Smooth muscle cell of the brain vasculature (primary cell): ENCODE measurements around the gene COL19A1.

Experiments
- DNase-seq: peaks from one replicate; pipeline ENCODE4 v3.0.0-alpha.2; 2012; ENCODE audit warnings: low read depth, low spot score

Gene COL19A1

DNA sequence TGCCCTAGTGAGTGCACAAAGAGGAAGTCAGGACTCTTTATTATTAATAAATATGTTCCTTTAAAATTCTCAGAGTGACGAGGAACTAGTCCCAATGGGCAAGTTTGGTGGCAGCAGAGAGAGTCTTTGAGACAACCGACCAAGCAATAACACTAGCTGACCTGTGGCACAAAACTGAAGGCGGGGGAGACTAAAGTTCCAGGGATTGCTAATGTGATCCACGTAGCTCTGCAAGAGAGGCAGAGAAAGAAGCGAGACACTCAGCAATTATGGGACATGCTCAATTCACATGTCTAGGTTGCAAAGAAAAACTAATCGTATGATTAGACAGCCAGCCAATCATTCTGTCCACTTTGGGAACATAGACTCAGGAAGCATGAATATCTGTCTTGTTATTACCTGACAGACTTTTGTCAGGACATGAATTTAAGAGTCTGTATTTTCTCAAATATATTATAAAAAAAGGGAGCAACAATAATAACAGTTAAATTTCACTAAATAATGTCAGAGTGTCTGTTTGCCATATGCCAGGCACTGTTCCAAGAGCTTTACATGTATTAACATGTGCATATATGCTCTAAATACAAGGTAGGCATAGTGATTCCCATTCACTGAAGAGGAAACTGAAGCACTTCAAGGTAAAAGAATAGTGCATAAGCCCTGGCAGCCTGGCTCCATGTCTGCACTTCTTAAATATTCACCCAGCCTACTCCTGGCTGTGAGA, 355.5 kb downstream of the COL19A1 start:
- no peak for DNase-seq

- no peak for DNase-seq
These were observed 356.0 kb downstream of the COL19A1 start for GRCh38 chr6:70222439-70222749.

DNA sequence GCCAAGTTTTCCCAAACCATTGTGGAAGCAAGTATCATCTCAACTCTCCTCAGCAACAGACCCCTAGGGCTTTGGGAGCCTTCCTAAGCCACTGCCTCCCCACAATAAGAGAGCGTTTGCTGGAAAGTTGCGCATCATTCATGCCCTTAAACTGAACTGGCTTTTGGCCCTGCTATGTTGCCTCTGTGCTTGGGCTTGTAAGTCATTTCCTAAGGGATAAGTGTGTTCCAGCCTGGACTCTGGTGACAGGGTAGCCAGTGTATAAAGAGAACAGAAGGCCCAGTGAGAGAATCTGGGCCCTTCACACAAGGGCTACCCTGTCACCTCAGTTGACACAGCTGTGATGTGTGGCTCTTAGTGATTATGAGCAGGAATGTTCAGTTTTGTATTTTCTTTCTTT, 358.7 kb downstream of the COL19A1 start:
- no peak for DNase-seq

DNA sequence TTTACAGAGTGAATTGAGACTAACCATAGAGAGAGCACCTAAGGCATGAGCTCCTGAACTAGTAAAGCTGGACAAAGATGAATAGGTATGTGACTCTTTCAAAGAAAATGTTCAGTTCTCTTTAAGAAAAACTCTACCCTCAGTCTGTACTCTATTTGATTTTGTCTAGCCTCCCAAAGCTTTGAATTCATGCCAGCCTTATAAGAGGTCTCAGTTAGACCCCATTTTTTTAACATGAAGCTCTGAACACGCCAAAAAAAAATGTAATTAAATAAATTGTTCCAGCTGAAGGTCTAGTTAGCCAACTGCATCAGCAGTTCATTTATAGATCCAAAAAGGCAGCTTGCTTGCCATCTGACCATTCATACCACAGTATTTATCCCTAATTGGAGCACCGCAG, 365.0 kb downstream of the COL19A1 start:
- no peak for DNase-seq

GRCh38 chr6:70234561-70235236, 368.3 kb downstream of the COL19A1 start:
- DNase-seq = no peak

- no peak for DNase-seq
These were observed 370.0 kb downstream of the COL19A1 start for GRCh38 chr6:70236343-70236742.

DNA sequence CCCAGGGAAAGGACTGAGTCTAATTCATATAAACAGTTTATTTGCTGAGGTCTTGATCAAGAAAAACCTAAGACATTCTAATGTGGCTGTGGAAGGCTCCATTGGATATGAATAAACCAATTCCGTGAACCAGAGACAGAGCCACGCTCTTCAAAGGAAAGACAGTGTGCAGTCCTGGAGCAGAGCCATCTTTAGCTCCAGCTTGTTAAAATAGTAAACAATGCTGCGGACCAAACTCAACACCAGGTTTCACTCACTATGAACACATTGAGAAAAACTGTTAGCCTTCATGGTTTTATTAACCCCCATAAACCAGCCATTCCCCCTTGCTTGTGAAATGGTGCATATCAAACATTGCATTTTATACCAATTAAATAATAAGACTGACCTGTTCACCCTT, 374.7 kb downstream of the COL19A1 start:
- DNase-seq = no peak

GRCh38 chr6:70241991-70242420, 375.6 kb downstream of the COL19A1 start:
- no peak for DNase-seq

- no peak for DNase-seq
These were observed 379.8 kb downstream of the COL19A1 start for GRCh38 chr6:70246118-70246517.

DNA sequence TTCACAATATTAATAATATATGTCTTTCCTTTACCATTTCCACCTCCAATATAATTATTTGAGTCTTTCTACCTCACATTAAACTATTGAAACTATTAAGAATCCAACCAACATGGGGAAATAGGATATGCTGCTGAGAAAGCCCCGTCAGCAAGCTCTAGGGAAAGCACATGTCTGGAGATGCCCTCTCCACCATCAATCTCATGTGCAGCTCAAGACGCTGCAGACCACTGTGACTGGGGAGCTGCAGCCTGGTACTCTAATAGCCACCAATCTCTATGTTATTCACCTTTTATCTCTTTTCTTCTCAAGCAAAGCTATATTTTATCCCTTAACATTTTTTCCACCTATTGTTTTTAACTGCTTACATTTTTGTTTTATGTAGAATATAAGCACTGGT, 386.2 kb downstream of the COL19A1 start:
- no peak for DNase-seq

GRCh38 chr6:70253923-70254322, 387.6 kb downstream of the COL19A1 start:
- no peak for DNase-seq

DNA sequence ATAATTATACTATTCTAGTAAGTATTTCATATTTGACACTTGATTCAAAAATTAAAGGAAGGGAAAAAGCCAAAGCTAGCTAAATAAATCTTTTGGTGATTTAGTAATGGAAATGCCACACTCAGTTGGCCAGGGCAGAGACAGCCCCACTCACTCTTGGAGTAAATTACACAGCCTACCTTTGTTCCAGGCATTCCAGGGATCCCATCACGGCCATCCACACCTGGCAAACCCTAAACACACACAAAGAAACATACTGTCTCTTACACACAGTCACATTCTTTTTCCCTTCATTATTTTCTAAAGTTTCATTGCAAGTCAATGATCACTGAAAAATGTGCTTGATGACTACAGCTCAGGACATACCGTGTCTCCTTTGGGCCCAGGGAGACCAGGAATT, 388.4 kb downstream of the COL19A1 start:
- no peak for DNase-seq

- DNase-seq = no peak
These were observed 391.5 kb downstream of the COL19A1 start for GRCh38 chr6:70257768-70258273.

DNA sequence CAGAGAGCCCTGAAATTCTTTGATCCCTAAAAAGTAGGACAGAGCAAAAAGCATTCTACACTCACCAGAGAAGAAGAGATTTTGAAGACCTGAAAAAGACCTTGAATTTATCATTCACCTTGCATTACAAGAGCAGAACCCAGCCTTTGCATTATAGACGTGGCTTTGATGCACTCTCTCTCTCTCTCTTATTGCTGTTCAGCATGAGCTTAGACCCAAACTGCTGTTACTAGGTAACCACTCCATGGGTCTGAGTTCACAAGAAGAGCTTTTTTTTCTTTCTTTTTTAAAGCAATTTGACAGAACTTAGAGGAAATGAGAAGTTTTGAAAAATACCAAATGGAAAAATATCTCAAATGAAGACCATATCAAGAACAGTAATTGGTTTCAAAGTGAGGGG, 392.1 kb downstream of the COL19A1 start:
- DNase-seq = no peak
